Keratinocyte (primary cell): ENCODE data around the gene LARGE1. TPM values are rescaled to one million over a fixed set of nuclear protein-coding genes. Genes with fewer than 3 reads are reported as not detected.

Experiments used
- DNase-seq: peaks from one replicate; pipeline ENCODE4 v3.0.0-alpha.2; 2011; ENCODE audit warnings: low read depth, missing footprints, low spot score
- FAIRE-seq: peaks from 2 replicates; lab custom pipeline; 2011; peaks lifted over from hg19 to GRCh38; lab: Jason Lieb, UNC
- H2AFZ ChIP-seq: 2 replicates; pipeline ENCODE4 v1.6.0; 2012; ENCODE audit warnings: low read length, control low read depth, inconsistent platforms; ENCODE audit not compliant: control insufficient read depth
- H3K27ac ChIP-seq: 2 replicates; pipeline ENCODE4 v1.5.1; 2011; ENCODE audit warnings: low read length; ENCODE audit not compliant: control insufficient read depth, insufficient read depth
- H3K27me3 ChIP-seq: 3 replicates; pipeline ENCODE4 v1.6.0; 2011; ENCODE audit warnings: low read length; ENCODE audit not compliant: control insufficient read depth, insufficient read depth; ENCODE audit errors: extremely low read depth
- H3K36me3 ChIP-seq, 2 experiments: 2 replicates in 1 of 2; 3 replicates in 1 of 2; pipeline ENCODE4 v1.5.1; 2011; ENCODE audit warnings: low read length in 2 of 2, mild to moderate bottlenecking in 1 of 2; ENCODE audit not compliant: control insufficient read depth in 2 of 2, insufficient read depth in 2 of 2; ENCODE audit errors: extremely low read depth in 1 of 2
- H3K4me1 ChIP-seq: 3 replicates; pipeline ENCODE4 v1.5.1; 2011; ENCODE audit warnings: low read length; ENCODE audit not compliant: control insufficient read depth, insufficient read depth; ENCODE audit errors: extremely low read depth
- H3K4me2 ChIP-seq: 3 replicates; pipeline ENCODE4 v1.6.0; 2011; ENCODE audit warnings: low read depth, low read length; ENCODE audit not compliant: control insufficient read depth, insufficient read depth; ENCODE audit errors: extremely low read depth
- H3K4me3 ChIP-seq, 3 experiments: fragments of 200-600 bp in 1 of 3; sonication (generic) in 1 of 3; 2 replicates in 2 of 3; 3 replicates in 1 of 3; pipeline ENCODE4 v1.5.1; 2011 to 2016; ENCODE audit warnings: low read length in 3 of 3, mild to moderate bottlenecking in 3 of 3, control low read depth in 2 of 3, inconsistent platforms in 1 of 3, low read depth in 1 of 3, mixed read lengths in 1 of 3, mixed run types in 1 of 3, moderate library complexity in 1 of 3; ENCODE audit not compliant: control insufficient read depth in 2 of 3, insufficient read depth in 2 of 3; ENCODE audit errors: extremely low read depth in 1 of 3
- H3K79me2 ChIP-seq: 2 replicates; pipeline ENCODE4 v1.6.0; 2012; ENCODE audit warnings: low read length; ENCODE audit not compliant: control insufficient read depth, insufficient read depth
- H3K9ac ChIP-seq: 3 replicates; pipeline ENCODE4 v1.6.0; 2011; ENCODE audit warnings: low read length; ENCODE audit not compliant: control insufficient read depth, insufficient read depth; ENCODE audit errors: extremely low read depth
- H3K9me1 ChIP-seq: 3 replicates; pipeline ENCODE4 v1.6.0; 2011; ENCODE audit warnings: low read length; ENCODE audit not compliant: control insufficient read depth, insufficient read depth; ENCODE audit errors: extremely low read depth
- H3K9me3 ChIP-seq: 2 replicates; pipeline ENCODE4 v1.5.1; 2012; ENCODE audit warnings: low read depth, low read length; ENCODE audit not compliant: control insufficient read depth
- H4K20me1 ChIP-seq: 3 replicates; pipeline ENCODE4 v1.6.0; 2011; ENCODE audit warnings: low read length; ENCODE audit not compliant: control insufficient read depth, insufficient read depth; ENCODE audit errors: extremely low read depth
- CTCF ChIP-seq, 3 experiments: IDR thresholded peaks in 1 of 3; conservative IDR thresholded peaks in 1 of 3; optimal IDR thresholded peaks in 1 of 3; 2 replicates in 2 of 3; 3 replicates in 1 of 3; pipeline versions ENCODE3 to v1.5.1; 2011; ENCODE audit warnings: low read length in 3 of 3, mild to moderate bottlenecking in 3 of 3, moderate library complexity in 2 of 3, control low read depth in 1 of 3, inconsistent platforms in 1 of 3; ENCODE audit not compliant: insufficient read depth in 2 of 3; ENCODE audit errors: extremely low read depth in 1 of 3
- EZH2 ChIP-seq: IDR thresholded peaks from one replicate; pipeline ENCODE4 v1.6.1; 2012; ENCODE audit warnings: inconsistent platforms, mild to moderate bottlenecking, low read length, moderate library complexity
- dilution Hi-C: fragments of 300-500 bp; cut with MboI; formaldehyde crosslinking; loops from one replicate; pipeline ENCODE4 v1.7.0; 2020; ENCODE audit warnings: low sequenced_read_pairs; ENCODE audit not compliant: extremely low pct_ligation_motif_present
- polyA plus RNA-seq, 5 experiments: library from polyadenylated mRNA; depleted of rRNA in 3 of 5; stranded (reverse) in 3 of 5; stranded (forward) in 1 of 5; unstranded in 1 of 5; fragments of >200 nt; gene quantifications; 1 replicate in 1 of 5; 2 replicates in 3 of 5; 3 replicates in 1 of 5; pipeline versions ENCODE4 v1.2.1 to v1.2.3, GENCODE V29; 2011 to 2012; ENCODE audit warnings: missing spikeins in 2 of 5, low read depth in 1 of 5, low replicate concordance in 1 of 5

The LARGE1 gene
- polyA plus RNA-seq, 1 donor (not counting 4 experiments of a cell fraction or from before 2014, with no cell fraction given) = 4.5 TPM

- no peak for FAIRE-seq
- Histone ChIP-seq H3K9me1 (no peaks in the 10 kb centered on the region), H3K4me2 (no peak overlapping the region), H3K4me1 (no peaks in the 10 kb centered on the region), H4K20me1 (no peaks in the 10 kb centered on the region), H3K27me3 (no peaks in the 10 kb centered on the region), H3K27ac (no peak overlapping the region), H2AFZ (no peak overlapping the region), H3K9ac (no peak overlapping the region), H3K79me2 (no peaks in the 10 kb centered on the region), H3K9me3 (no peaks in the 10 kb centered on the region), H3K4me3 (no peak overlapping the region), H3K36me3 (no peaks in the 10 kb centered on the region)
- dilution Hi-C loops = no loop called here
- TF ChIP-seq EZH2 (no peak), CTCF (optimal IDR thresholded peaks at IDR 0.05 in 1 of 3, IDR thresholded peaks at IDR 0.05 in 1 of 3, conservative IDR thresholded peaks at IDR 0.05 in 1 of 3; ENCODE audit: extremely low read depth in 1 of 3, insufficient read depth in 2 of 3, low read length in 3 of 3) (no peak)
- DNase-seq = no peak
Measured at GRCh38 chr22:33553493-33553892, 366.8 kb downstream of the LARGE1 start.

- H4K20me1 ChIP-seq = no peaks in the 10 kb centered on the region
- dilution Hi-C loops = no loop called here
- no peak overlapping the region for H3K4me3 ChIP-seq
- TF ChIP-seq CTCF (optimal IDR thresholded peaks at IDR 0.05 in 1 of 3, IDR thresholded peaks at IDR 0.05 in 1 of 3, conservative IDR thresholded peaks at IDR 0.05 in 1 of 3; ENCODE audit: extremely low read depth in 1 of 3, insufficient read depth in 2 of 3, low read length in 3 of 3) (no peak), EZH2 (no peak)
- H3K9ac ChIP-seq = no peak overlapping the region
- H2AFZ ChIP-seq = no peak overlapping the region
- FAIRE-seq (no peak), DNase-seq (no peak)
- no peaks in the 10 kb centered on the region for H3K4me1 ChIP-seq
- H3K27ac ChIP-seq = no peak overlapping the region
- no peaks in the 10 kb centered on the region for H3K9me1 ChIP-seq
- no peaks in the 10 kb centered on the region for H3K36me3 ChIP-seq
- H3K27me3 ChIP-seq = no peaks in the 10 kb centered on the region
- H3K9me3 ChIP-seq = no peaks in the 10 kb centered on the region
- no peak overlapping the region for H3K4me2 ChIP-seq
- H3K79me2 ChIP-seq = no peaks in the 10 kb centered on the region
Measured at GRCh38 chr22:33544707-33545106, 375.6 kb downstream of the LARGE1 start.
